ENCODE measurements around the gene STT3A.
"Not testable (repeated sequence)": the region's sequence is repeated elsewhere in the genome, so short reads cannot be mapped to it uniquely, and the experiment has no call there.

STT3A gene

DNA sequence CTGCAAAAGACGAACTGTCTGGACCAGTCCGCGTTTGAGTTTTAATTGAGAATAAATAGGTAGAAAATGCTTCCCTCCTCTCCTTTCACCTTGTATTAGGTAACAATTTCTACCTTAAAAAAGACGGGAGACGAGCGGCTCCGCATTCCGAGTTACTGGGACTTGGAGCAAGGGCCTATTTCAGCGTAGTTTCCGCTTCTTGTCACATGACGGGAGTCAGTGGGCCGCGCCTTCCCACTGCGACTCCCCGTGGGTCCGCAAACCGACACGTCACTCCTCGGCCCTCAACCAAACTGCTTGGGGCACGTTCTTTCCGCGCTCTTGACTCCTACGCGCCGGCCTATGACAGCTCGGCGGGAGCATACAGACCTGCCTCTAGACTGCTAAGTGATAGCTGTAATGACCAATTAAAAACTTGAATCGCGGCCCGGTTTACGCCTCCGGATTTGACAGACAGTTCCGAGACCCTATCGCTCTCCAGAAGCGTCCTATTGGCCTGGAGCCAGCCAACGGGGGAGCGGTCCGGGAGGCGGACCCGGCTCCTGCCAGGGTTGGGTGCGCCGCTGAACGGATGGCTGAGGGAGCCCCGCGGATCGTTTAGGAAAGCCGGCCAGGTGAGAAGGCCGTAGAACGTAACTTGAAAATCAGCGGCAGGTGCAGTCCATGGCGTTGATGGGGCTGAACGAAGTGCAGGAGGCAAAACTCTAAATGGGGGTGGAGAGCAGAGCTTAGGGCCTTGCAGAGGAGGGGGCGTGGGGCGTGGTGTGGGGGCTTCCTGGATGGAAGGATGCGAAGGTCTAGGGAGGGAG is at the start of gene STT3A:
Gene STT3A, plus strand, starts transcription at position 548 of the 809 bp plus-strand sequence. CDS start 3,064 bp downstream, outside the sequence.
- DNase-seq (ENCODE audit: low read depth in 2 of 3, low spot score in 1 of 3), result peak; percentile 95 to 99 (median 97)

DNA sequence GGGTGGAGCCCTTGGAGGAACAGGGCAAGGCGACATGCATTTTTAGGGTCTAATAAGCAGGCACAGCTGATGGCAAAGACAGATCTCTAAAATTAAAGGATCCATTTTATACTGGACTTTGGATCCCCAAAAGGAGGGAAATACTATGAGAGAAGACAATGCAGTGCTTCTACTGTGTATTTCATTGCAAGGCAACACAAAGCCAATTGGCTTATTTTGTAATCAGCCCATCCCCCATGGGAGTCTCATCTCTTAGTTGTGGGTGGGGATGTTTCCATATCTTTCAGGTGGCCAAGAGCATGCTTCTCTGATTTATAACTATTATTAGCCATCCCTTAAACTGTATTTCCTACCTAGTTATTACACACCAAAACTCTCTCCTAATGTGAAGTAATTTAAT is 41.9 kb upstream of the STT3A start:
- no peak for DNase-seq (ENCODE audit: low read depth in 2 of 3, low spot score in 1 of 3)

DNA sequence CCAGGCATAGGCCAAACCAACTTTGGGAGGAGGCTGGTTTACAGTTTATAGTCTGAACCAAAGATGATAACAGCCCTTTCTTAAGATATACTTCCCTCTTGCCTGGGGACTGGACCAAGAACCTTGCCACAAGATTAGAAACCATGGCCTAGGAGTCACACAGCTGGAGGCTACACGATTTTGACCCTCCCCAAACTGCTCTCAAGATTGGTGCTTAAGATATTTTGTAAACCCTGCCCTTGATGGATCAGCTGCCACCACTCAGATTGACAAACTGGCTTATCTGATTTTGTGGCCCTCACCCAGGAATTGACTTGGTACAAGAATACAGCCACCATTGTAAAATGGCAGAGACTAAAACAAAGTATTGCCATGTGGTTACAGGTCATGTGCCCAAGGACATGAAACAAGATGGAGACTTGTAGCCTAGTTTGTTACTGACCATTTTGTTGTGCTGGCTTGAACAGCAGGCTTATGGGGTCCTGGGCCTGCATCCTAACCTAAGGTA is 40.8 kb upstream of the STT3A start:
- DNase-seq (ENCODE audit: low read depth in 2 of 3, low spot score in 1 of 3), result no peak

DNA sequence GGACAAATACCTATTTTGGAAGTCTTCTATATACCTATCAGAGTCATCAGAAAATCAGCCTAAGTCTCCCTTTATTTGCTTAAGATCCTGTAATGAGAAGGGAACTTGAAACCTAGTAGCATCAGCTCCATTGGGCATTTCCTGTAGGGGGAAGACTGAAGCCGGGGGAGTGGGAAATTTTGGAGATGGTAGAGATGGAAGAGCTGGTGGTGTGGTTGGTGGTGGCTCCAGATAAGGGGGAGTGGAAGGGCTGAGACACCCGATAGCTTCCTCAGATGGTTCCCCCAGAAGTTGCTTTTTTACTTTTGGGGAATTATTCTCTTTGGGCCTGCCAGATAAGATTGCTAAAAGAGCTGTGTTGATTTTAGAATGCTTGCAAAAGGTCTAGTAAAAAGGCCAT is 39.7 kb upstream of the STT3A start:
- DNase-seq (ENCODE audit: low read depth in 2 of 3, low spot score in 1 of 3), result no peak

DNA sequence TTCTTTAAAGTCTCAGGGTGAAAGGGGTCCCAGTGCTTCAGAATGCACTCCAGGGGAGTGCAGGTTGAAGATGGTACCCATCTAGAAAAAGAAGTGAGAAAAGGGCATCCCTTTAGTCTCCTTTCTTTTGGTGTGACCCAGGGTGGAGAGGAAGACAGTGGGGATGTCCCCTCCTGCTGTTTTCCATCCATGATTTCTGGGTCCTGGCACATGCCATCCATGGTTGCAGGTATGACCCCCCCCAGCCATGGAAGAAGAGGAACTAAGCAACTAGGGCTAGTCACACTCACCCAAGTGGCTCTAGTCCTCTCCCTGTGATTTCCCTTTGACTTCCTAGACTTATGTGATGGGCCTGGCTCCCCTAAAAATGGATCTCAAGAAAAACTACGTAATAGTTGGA is 39.3 kb upstream of the STT3A start:
- no peak for DNase-seq (ENCODE audit: low read depth in 2 of 3, low spot score in 1 of 3)

DNA sequence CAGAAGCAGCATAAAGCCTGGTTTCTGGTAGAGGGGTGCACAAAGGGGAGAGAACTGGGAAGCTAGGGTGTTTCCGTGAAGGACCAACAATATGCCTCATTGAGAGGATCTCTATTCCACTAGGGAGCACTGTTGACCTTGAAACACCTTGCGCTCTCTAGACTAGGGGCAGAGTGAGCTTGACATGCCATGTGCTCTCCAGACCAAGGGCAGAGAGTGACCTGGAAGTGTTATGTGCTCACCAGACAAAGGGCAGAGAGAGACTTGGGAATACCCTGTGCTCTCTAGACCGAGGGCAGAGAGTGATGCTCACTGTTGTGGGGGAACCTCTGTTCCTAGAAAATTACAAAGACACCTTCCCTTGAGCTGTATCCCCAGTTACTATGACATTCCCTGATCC is 38.6 kb upstream of the STT3A start:
- DNase-seq (ENCODE audit: low read depth in 2 of 3, low spot score in 1 of 3), result no peak

DNA sequence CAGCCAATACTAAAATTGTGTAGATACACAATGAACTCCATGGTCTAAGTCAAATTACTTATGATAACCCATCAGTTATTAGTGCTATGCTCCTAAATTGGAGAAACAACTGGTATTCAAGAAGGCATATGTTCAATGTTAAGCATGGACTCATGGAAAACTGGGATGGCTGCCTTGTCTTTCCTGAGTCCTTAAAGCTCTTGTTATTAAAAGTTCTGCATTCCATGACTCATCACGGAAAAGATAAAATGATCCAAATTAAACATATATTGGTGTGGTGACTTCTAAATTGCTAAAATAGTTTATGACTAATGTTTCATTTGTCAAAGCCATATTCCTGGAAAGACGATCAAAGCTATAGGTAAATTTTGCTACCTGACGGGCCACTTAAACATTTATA is 32.8 kb upstream of the STT3A start:
- DNase-seq (ENCODE audit: low read depth in 2 of 3, low spot score in 1 of 3), result no peak

DNA sequence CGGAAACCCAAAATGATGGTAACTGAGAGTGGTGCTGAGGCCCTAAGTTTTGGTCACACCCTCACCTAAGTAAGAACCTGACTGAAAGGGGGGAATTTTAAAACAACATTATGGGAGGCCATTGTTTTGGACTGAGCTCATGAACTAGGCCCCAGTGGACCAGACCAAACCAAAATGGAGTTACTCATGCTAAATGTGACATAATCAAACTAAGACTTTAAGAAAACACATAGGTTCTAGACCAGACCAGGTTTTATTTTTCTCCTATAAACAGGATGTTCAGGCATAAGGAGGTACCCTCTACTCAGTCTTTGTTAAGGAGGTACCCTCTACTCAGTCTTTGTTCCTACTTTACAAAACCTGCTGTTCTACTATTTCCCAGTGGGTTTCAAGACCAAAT is 30.7 kb upstream of the STT3A start:
- no peak for DNase-seq (ENCODE audit: low read depth in 2 of 3, low spot score in 1 of 3)

DNA sequence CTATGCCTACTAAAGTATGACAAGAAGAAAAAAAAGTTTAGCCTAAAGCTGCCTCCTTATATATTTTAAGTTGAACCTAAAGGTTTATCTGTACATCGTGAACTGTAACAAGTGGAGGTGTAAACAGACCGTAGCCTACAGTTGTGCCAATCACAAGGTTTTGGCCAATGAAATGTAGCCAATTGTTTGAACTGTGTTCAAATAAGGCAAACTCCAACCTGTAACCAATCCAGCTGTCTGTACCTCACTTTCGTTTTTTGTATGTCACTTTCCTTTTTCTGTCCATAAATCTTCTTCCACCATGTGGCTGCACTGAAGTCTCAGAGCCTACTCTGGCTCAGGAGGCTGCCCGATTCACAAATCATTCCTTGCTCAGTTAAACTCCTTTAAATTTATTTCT is 30.2 kb upstream of the STT3A start:
- no peak for DNase-seq (ENCODE audit: low read depth in 2 of 3, low spot score in 1 of 3)

DNA sequence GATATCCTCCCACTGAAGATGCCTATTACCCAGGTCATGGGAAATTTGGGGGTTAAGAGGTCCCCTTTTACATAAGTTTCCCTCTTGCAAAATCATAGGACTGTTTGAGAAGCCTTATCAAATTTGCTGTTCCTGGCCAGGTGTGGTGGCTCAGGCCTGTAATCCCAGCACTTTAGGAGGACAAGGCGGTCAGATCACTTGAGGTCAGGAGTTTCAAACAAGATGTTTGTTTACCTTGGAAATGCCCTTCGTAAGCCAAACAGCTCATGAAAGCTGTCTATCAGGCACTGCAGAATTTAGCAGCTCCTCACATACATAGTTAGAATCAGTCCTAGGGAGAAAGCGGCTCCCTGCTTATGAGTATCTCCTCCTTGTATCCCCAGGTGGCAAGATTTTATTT is 28.3 kb upstream of the STT3A start:
- no peak for DNase-seq (ENCODE audit: low read depth in 2 of 3, low spot score in 1 of 3)

DNA sequence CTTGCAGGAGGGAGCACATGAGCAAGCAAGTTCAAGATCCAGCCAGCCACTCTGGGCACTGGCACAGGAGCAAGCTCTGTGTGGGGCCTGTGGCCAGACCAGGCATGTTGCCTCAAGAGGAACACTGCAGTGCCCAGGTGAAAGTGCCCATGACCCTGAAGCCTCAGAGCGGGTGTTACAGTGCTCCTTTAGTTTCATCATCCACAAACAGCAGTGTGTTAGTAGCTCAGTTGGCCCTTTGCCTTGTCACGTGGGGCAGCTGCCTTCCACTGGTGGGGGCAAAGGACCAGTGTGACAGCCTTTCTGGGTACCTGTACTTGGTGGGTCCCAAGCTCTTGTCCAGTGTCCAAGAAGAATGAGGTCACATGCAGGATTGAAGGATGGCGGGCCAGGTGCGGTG is 26.4 kb upstream of the STT3A start:
- DNase-seq (ENCODE audit: low read depth in 2 of 3, low spot score in 1 of 3), result no peak

DNA sequence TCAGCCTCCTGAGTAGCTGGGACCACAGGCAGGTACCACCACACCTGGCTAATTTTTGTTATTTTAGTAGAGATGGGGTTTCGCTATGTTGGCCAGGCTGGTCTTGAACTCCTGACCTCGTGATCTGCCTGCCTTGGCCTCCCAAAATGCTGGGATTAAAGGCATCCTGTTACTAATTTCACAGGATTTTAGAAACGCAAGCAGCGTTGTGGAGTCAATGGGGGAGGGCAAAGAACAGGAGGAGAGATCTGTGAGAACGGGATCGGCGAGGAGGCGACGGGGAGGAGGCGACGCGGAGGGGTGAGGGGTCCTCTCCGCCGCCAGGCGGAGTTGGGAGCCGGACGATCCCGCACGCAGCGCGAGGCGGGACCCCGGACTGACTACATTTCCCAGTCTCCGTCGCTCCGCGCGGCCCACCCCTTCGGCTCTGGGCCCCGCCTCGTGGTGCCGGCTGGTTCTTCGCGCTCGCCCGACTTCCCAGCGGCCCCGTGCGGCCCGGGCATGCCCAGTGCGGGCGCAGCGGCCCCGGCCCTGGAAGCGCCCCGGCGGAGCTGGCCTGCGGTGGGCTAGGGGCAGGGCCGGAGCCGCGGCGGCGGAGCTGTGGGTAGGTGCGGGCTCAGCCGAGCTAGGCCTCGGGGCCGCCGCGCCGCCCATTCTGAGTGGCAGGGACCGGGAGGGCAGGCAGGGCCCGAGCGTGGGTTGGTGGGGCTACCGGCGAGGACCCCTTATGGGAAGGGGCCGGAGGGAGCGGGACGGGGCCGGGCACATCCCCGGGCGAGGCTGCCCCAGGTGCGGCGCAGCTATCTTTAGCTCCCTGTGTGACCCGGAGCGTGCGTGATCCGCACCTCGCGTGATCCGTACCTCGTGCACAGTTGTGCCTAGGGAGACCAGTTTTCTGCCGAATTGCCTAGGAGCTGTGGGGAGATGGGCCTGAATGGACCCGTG is 23.4 kb upstream of the STT3A start, which contains the start of gene EI24:
Gene EI24, plus strand, starts transcription at position 508 of the 945 bp plus-strand sequence. CDS start 3,051 bp downstream, outside the sequence.
- peak; percentile 77 to 90 (median 83) for DNase-seq (ENCODE audit: low read depth in 2 of 3, low spot score in 1 of 3)

DNA sequence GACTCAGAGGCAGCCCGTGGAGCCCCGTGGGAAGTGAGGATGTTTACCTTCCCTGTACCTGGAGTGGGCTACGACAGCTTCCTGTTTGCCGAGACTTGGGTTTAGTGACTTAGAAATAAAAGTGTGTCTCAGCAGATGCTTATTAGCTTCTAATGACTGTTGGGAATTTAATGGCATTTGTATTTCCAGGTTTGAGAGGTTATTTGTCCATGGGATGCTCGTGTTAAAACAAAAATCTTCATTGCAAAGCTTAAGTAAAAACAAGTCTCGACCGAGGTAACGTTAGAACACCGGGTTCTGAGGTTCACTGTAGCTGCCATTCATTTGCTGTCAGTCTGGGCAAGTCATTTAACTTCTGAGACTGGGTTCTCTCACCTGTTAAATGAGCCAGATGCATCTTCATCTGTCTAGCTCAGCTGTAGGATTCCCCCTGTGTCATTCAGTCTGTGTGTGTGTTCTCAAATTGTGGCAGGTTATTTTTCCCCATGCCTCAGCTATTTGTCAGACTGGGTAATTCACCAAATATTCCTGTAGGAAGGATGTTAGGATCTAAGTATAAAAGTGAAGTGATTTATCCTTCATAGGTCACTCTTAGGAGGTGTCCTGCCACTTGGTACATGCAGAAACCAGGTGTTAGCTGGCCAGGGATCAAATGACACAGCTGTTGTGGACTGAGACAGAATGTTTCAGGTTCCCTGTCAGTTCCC is 22.6 kb upstream of the STT3A start:
- peak in 1 of 3 donors; percentile 20 for DNase-seq (ENCODE audit: low read depth in 2 of 3, low spot score in 1 of 3)

DNA sequence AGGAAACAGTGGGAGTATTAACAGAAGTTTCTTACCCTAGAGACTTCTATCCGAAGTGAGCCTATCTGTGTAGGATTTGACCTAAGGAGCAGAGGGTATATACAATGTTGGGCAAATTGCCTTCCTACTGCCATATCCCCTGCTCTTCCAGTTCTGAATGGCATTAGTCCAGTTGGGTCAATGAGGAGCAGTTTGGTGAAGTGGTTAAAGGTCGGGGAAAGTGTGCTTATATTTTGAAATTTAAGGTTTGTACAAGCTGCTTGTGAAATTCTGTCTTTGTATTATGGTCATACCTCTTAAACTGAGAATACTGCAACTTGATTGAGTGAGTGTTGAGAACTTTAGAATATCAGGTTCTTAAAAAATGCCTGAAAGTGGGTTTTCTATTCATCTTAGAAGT is 21.7 kb upstream of the STT3A start:
- DNase-seq (ENCODE audit: low read depth in 2 of 3, low spot score in 1 of 3), result no peak

DNA sequence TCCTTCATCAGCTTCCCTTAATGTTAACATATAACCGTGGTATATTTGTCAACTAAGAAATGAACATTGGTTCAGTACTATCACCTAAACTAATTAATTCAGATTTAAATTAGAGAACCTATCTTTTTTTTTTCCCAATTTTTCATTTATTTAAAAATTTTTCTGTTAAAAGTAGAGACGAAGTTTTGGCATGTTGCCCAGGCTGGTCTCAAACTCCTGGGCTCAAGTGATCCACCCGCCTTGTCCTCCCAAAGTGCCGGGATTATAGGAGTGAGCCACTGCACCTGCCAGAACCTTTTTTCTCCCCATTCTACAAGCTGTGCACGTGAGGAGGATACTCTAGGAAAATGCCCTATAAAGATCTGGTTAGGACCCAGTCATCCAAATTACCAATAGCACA is 19.7 kb upstream of the STT3A start:
- DNase-seq (ENCODE audit: low read depth in 2 of 3, low spot score in 1 of 3), result no peak

DNA sequence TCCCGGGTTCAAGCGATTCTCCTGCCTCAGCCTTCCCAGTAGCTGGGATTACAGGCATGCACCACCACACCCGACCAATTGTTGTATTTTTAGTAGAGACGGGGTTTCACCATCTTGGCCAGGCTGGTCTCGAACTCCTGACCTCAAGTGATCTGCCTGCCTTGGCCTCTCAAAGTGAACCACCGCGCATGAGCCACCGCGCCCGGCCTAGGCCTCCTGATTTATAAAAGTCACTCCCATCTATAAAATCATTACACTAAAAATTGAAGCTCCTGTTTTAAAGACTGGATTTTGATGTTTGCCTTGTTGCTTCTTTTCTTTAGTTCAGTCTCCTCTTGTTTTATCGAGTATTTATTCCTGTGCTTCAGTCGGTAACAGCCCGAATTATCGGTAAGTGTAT is 15.5 kb upstream of the STT3A start:
- DNase-seq (ENCODE audit: low read depth in 2 of 3, low spot score in 1 of 3), result not testable (repeated sequence)

DNA sequence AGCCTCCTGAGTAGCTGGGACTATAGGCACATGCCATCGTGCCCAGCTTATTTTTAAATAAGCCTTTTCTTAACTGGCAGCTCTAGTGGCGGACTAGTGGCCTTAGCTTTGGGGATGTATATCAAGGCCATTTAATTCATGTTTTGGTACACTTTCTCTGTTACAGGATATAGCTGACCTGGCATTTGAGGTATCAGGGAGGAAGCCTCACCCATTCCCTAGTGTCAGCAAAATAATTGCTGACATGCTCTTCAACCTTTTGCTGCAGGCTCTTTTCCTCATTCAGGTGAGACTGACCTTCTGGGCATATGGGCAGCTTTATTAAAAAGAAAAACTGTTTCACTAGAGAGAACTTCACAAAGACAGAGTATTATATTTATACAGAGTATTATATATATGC is 13.9 kb upstream of the STT3A start:
- DNase-seq (ENCODE audit: low read depth in 2 of 3, low spot score in 1 of 3), result no peak

DNA sequence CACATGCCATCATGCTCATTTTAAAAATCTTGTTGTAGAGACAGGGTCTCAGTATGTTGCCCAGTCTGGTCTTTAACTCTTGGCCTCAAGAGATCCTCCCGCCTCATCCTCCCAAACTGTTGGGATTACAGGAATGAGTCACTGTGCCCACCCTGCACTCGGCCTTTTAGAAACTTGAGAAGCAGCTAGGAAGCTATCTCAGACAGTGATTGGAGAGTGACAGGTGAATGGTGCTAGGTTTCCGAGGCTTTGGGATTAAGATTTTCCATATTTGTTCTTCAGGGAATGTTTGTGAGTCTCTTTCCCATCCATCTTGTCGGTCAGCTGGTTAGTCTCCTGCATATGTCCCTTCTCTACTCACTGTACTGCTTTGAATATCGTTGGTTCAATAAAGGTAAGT is 12.8 kb upstream of the STT3A start:
- no peak for DNase-seq (ENCODE audit: low read depth in 2 of 3, low spot score in 1 of 3)

DNA sequence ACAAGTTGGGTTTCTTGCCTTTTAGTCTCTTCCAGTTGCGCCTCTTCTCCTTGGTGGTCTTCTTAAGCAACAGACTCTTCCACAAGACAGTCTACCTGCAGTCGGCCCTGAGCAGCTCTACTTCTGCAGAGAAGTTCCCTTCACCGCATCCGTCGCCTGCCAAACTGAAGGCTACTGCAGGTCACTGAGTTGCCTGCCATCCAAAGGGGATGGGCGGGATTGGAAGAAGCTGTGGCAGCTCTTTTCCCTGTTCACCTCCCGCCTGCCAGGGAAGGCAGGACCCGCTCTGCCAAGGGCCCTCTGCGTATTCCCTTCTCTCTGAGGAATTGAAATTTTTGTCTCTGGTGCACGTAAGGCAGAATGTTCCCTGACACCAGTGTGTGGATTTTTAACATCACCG is 9.2 kb upstream of the STT3A start:
- DNase-seq (ENCODE audit: low read depth in 2 of 3, low spot score in 1 of 3), result no peak

DNA sequence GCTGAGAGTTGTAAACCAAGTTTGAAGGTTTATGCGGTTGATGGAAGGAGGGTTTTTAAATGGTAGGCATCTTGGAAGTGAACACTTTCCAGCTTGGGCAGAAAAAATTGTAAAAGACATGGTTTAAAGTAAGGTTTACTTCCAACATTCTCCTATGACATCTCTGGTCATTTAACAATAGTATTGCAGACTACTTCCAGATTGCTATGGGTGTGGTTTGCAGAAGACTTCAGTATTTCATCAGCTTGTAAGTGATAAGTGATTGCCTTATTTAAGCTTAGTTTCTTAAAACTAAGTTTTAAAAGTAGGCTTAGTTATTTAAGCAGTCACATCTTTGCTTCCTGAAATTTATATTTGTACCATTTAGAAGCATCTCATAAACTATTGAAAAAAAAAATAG is 7.2 kb upstream of the STT3A start:
- DNase-seq (ENCODE audit: low read depth in 2 of 3, low spot score in 1 of 3), result no peak

DNA sequence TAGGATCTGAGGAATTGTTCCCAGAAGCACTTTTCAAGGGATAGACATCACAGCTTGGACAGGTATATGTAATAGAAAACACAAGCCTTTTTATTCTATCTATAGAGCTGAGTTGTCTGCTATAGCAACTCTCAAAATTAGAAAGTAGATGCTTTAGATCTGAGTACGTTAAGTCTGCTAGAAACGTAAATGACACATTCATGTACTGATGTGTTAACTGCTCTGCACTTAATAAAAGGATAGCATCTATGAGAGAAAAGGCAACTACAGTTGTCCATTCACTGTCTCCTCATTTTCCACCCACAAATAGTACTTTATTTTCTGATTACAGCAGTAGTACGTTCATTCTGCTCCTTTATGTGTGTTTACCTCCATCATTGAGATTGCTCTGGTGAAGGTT is 6.0 kb upstream of the STT3A start:
- no peak for DNase-seq (ENCODE audit: low read depth in 2 of 3, low spot score in 1 of 3)
